Stimulated activated CD4-positive, alpha-beta T cell treated with anti-CD3 and anti-CD28 coated beads, Interleukin-1b, Interleukin-23, amount 100 ng/mL, for 1 hour (primary cell): Measurements from ENCODE around the gene KBTBD4.
A peak's percentile ranks its signal among the peaks of the same experiment; 100 is the strongest.
"Not testable (repeated sequence)": the region's sequence is repeated elsewhere in the genome, so short reads cannot be mapped to it uniquely, and the experiment has no call there.

Source experiments
- DNase-seq, 2 donors: peaks; one replicate each; pipeline ENCODE4 v3.0.0-alpha.2; 2020; ENCODE audit warnings: low read depth in 2 of 2

Gene KBTBD4

DNA sequence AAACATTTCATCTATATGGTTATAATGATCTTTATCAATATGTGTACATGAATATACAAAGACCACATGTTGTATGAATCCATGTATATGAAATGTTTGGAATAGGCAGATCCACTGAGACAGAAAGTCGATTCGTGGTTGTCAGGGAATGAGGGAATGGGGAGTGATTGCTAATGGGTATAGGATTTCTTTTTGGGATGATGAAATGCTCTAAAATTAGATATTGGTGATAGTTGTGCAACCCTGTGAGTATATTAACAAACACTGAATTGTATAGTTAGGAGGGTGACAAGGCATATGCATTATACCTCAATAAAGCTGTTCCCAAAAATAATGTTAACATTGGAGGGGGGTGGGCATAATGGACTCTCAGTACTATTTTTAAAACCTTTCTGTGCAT, 18.3 kb downstream of the KBTBD4 start:
- DNase-seq = no peak

DNA sequence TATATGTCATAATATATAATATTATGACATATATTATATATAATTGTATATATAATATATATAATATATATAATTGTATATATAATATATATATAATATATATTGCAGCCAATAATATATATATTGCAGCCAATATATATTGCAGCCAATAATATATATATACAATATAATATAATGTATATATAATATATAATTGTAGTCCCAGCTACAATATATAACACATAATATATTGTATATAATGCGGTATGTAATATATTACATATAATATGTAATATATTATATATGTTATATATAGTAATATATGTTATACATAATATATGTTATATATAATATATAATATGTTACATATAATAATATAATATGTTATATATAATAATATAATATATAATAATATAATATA, 20.1 kb downstream of the KBTBD4 start:
- DNase-seq = no peak

DNA sequence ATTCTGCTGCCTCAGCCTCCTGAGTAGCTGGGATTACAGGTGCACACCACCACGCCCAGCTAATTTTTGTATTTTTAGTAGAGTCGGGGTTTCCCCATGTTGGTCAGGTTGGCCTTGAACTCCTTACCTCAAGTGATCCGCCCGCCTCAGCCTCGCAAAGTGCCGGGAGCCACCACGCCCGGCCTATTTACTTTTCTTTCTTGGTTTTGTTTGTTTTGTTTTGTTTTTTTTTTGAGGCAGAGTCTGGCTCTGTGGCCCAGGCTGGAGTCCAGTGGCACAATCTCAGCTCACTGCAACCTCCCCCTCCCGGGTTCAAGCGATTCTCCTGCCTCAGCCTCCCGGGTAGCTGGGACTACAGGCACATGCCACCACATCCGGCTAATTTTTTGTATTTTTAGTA, 21.8 kb downstream of the KBTBD4 start:
- not testable (repeated sequence) for DNase-seq

DNA sequence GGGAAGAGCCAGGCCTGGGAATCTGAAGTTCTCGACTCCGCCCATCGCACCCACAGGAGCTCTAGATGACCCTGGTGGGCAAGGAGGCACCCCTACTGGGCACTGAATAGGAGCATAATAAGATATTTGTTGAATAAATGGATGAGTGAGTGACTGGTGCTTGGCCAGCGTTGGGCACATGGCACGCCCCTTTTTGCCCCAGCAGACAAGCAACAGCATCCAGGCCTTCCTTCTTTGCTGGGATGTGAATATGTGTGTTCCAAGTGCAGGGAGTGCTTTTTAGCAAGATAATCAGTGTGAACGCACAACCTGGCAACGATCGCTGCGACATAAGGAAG, 25.4 kb downstream of the KBTBD4 start:
- no peak for DNase-seq

DNA sequence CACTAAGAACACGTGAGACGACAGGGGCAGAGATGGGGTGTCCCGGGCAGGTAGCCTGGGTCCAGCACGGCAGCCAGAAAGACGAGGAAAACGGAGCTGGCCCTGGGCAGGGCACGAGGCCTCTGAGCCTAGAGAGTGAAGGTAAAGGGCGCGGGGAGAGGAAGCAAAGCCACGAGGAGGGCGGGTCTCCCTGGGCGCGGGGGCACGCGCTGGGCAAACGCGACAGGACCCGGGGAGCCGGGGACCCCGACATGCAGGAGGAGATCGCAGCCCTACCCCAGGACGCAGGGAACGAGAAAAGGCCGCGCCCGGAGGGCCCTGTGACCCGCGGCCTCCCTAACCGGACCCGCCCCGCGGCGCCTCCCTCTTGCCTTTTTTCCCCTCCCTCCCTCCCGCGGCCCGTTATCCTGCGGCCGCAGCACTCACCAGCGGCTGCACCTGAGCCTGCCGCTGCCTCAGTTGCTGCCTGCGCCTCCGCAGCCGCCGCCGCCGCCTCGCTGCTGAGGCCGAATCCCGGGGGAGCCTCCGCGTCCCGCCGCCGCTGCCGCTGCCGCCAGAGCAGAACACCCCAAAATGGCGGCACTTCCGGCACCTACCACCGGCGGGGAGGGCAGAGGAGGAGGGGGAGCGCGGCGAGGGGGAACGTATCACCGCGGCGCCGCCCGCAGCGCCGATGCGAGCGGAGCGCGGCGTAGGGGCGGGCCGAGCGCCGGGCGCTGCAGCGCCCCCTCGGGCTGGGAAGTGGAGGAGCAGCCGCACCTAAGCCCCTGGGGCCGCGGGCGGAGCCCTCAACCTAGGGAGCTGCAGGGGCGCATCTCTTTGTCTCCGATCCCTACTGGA, 26.0 kb downstream of the KBTBD4 start, which contains the start of gene CELF1:
TSS of gene CELF1 (minus strand) at position 567 of the 840 bp plus-strand sequence. CDS start 53,609 bp downstream, outside the sequence.
- DNase-seq = peak; percentile 79 to 83

DNA sequence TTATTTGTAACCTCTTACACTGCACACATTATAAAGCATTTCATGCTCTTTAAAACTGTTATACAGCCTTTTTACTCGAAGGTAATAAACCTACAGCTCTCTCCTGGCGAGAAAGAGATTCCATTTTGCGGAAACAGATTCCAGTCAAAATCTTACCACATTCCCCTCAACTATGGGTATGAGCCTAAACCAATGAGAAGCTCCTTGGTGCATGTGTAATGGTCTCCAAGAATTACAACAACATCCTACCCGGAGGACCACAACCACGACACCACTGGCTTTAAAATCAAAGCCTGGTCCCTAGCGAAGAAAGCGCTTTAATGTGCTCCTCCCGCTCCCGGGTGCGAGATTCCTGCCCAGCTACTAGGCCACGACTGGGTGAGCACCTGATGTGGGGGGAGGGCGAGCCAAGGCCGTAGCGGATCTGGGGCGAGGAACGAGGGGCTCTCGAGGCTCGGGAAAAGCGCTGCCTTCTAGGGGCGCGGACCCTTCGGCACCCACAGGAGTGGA, 26.7 kb downstream of the KBTBD4 start:
- no peak for DNase-seq

DNA sequence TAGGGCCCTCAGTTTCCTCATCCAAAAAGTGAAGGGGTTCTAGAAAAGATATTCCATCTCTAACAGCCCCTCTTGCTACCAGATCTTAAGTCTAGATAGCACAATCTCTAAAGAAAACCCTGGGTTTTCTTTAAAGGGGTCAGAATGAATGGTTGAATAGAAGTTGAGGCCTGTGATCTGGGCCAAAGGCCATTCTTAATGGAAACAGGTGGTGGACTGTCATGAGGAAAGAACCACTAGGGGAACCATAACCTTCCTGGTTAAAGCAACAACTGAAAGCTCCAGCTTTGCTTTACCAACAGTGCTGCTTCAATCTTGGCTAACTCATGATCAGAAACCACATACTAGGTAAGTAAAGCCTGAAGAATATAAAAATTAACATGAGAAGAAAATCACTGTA, 27.7 kb downstream of the KBTBD4 start:
- no peak for DNase-seq

DNA sequence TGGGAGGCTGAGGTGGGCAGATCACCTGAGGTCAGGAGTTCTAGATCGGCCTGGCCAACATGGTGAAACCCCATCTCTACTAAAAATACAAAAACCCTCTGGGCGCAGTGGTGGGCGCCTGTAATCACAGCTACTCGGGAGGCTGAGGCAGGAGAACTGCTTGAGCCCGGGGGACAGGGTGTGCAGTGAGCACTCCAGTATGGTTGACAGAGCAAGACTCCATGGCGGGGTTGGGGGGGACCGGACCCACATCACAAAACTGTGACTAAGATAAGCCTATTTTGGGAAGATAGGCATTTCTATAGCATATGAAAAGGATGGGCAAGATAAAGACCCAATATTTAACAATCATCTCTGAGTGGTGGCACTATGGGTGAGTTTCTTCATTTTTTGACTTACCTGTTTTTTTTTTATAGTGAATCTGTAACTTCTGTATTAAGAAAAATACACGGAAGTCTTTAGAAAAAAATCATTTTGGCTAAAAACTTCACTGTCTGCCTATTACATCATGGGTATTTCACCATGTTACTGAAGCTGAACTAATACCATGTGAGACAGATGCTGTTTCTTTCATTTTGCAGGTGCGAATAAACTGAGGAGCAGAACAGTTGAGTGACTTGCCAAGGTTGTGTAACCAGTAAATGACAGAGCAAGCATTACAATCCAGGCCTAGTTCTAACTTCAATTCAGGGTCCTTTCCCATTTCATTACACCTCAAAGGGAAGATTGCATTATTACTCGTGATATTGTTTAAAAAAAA, 28.3 kb downstream of the KBTBD4 start:
- no peak for DNase-seq

DNA sequence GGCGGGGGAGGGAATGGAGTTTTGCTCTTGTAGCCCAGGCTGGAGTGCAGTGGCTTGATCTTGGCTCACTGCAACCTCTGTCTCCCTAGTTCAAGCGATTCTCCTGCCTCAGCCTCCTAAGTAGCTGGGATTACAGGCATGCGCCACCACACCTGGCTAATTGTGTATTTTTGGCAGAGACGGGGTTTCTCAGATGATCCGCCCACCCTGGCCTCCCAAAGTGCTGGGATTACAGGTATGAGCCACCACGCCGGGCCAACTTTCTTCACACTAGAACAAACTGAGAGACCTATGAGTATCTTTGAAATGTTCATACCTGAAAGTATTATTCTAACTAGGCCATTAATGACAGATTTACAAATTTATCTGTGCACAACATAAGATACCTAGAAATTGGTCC, 32.5 kb downstream of the KBTBD4 start:
- DNase-seq = not testable (repeated sequence)

DNA sequence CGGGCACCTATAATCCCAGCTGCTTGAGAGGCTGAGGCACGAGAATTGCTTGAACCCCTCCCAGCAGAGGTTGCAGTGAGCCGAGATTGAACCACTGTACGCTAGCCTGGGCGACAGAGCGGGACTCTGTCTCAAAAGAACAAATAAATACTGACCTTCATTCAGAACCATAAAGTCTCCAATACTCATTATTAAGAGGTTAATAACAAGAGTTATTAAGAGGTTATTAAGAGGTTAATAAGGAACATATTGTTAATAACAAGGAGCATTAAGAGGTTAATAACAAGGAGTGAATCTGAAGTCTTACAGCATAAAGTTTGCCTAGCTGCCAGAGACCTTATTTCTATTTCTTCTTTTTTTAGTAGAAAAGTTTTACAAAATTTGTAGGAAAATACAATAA, 33.5 kb downstream of the KBTBD4 start:
- no peak for DNase-seq

DNA sequence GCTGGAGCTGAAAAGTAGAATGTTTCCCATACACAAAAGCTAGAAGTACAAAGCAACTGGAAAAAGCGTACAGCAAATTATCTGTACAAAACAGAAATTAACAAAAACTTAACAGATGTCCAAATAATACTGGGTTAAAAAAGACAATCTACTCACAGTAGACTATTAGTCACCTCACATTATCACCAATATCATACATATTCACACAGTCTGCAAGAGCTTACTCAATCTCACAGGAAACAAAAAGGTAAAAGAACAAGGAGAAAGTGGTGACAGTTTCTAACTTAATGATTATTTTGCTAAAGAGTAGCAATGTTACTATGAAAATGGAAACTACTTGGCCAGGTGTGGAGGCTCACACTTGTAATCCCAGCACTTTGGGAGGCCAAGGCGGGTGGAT, 37.7 kb downstream of the KBTBD4 start:
- no peak for DNase-seq

DNA sequence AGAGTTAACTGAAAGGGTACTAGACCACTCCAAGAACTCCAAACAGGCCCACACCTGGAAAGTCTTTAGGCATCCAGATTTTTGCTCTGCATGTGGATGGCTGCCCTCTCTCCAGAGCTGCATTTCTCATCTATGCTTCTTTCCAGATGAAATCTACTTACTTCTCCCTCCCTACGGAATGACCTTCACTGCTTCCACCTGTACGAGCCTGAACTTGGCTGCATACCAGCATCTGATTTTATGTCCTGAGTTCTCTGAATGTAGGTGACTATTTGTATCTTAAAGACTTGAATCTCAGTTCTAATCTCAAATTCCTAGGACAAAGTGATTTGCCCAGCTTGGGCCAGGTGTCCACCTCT, 39.1 kb downstream of the KBTBD4 start:
- no peak for DNase-seq

DNA sequence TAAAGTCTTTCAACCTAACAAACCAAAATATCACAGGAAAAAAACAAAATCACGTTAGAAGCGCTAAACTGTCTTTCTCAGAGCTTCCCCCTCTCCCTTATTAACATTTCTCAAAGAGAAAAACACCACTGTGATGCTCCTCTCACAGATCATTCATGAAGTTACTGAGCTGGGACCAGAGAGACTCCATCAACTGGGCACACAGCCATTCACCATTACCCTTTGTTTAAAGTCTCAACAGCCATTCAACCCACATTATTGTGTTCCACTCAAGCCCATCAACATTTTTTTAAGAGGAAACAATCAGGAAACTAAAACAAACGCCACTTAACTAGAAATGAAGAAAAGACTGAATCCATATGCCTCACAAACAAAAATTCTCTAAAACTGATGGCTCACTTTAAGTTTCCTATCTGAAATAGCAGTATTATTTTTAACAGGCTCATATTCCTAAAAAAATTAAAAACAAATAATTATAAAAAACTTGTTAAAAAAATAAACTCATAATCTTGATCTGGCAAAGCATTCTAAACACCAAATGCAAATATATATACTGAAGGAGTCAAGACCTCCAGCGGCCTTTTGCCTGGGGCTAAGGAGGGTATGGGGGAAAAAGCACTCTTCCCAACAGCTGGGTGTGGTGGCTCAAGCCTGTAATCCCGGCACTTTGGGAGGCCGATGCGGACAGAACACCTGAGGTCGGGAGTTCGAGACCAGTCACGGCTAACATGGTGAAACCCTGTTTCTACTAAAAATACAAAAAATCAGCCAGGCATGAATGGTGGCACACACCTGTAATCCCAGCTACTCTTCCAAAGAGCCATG, 39.8 kb downstream of the KBTBD4 start:
- no peak for DNase-seq

DNA sequence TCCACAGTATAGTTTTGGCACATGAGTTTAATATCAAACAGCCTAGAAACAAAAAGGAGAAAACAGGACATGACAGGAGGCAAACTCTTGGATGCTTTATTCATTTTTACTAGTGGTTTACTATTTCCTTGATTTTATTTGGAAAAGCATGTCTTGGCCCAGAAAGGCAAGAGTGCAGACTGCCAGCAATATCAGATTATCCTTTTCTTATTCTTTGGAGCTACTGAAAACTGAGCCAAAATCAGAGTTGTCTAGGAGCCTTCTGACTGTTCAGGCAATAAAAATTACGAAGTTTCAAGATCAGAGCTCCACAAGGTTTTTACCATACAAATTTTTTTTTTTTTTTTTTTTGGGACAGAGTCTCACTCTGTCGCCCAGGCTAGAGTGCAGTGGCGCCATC, 41.9 kb downstream of the KBTBD4 start:
- no peak for DNase-seq

DNA sequence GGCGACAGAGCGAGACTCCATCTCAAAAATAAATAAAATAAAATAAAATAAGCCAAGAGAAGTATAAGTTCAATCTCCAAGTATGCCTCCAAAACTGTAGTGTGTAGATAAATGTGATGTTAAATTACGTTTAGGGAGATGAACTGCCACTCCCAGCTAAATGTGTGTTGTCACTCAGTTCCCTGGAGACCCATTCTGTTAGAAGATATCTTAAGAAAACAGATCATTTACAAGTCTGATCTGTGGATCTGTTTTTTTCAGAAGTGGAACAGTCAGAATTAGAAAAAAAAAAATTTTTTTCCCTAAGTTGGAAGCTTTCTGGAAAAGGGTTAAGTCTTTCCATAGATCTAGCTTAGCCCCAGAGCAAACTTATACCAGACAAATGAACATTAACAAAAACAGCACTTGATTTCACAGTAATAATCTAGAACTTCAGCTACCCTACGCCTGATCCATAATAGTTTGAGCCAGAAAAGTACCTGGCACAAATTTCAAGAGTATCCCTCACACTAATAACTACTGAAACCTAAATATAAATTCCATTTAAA, 44.0 kb downstream of the KBTBD4 start:
- no peak for DNase-seq

DNA sequence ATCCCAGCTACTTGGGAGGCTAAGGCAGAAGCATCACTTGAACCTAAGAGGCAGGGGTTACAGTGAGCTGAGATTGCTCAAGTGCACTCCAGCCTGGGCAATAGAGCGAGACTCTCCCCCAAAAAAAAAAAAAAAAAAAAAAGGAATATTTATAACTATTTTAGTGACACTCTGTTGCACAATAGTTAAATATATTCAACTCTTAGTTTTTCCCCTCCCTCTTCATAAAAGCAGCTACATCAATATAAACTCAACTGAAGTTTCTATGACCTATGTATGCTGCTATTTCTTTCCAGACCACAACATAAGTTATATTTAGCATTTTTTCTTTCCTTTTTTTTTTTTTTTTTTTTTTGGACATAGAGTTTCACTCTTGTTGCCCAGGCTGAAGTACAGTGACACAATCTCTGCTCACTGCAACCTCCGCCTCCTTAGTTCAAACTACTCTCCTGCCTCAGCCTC, 45.0 kb downstream of the KBTBD4 start:
- no peak for DNase-seq

DNA sequence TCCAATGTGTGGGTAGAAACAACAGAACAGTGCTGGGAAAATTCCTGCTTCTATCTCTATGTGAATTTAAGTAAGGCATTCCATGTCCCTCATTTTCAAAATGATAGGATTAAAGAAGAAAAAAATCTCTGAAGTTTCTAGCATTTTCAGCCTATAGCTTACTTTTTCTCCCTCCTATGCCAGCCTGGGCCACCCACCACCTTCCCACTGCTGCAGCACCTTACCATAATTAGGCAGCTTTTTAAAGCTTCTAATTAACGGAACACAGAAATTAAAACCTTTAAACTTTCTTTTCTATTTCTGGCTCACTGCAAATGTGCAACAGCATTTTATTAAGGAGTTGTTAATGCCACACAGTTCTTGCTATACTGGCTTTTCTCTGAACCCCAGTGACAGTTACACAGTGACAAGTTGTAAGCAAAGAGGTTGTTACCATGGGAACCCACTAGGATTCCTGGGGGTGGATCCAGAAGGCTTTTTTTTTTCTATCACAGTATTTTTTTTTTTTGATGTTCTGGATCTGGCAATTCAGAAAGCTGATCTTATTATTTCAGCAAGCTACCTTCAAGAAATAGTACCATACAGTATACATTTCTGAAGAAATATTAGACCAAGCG, 46.1 kb downstream of the KBTBD4 start:
- no peak for DNase-seq

DNA sequence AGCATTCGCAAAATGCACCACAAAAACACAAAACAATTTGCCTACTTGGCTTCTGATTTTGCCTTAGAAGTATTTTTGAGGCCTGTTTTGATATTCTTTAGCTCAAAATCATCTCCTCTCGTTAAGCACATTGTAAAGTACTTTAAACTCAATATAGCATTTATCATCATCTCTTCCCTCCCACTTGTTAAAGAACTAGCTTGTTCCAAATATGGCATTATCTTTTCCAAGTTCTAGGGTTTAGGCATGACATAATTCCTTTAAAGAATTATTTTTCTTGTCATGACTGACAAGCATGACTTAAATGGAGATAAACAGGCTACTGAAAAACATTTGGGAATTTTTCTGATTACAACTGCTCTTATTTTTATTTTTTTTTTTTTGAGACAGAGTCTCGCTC, 47.1 kb downstream of the KBTBD4 start:
- DNase-seq = no peak

DNA sequence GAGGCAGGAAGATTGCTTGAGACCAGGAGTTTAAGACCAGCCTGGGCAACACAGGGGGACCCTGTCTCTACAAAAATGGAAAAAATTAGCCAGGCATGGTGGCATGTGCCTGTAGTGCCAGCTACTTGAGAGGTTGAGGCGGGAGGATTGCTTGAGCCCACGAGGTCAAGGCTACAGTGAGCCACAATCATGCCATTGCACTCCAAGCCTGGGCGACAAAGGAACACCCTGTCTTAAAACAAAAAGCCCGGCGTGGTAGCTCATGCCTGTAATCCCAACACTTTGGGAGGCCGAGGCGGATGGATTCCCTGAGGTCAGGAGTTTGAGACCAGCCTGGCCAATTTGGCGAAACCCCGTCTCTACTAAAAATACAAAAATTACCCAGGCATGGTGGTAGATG, 48.0 kb downstream of the KBTBD4 start:
- DNase-seq = not testable (repeated sequence)

DNA sequence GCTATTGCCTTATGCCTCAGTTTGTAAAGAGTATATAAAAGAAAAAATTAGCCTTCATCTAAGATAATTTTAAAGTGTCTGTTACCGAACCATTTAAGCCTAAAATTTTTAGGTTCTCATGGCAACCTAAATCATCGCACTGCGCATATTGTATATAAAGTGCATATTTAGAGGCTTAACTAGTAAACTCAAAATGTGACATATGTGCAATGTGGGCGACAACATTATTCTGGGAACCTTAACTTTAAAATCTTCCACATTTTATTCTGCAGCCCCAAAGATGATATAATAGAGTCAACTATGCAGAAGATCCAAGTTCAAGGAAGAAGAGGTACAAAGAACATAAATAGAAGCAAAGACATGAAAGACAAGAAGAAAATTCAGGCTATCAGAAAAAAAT, 48.8 kb downstream of the KBTBD4 start:
- DNase-seq = no peak

DNA sequence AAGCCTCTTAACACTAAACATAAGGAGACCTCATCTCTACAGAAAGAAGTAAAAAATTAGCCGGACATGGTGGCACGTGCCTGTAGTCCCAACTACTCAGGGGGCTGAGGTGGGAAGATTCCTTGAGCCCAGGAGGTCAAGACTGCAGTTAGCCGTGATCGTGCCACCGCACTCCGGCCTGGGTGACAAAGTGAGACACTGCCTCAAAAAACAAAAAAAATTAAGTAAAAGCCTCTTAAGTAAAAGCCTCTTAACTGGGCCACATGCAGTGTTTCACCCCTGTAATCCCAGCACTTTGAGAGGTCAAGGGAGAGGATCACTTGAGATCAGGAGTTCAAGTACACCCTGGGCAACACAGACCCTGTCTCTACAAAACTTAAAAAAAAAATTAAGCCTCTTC, 51.6 kb downstream of the KBTBD4 start:
- DNase-seq = no peak
